Retina (tissue), 1 donor: ENCODE results near the gene HDAC8.
"Not testable (repeated sequence)": the region's sequence is repeated elsewhere in the genome, so short reads cannot be mapped to it uniquely, and the experiment has no call there.

Experiments
- DNase-seq: peaks from one replicate; pipeline ENCODE4 v3.0.0-alpha.2; 2016

HDAC8 gene

DNA sequence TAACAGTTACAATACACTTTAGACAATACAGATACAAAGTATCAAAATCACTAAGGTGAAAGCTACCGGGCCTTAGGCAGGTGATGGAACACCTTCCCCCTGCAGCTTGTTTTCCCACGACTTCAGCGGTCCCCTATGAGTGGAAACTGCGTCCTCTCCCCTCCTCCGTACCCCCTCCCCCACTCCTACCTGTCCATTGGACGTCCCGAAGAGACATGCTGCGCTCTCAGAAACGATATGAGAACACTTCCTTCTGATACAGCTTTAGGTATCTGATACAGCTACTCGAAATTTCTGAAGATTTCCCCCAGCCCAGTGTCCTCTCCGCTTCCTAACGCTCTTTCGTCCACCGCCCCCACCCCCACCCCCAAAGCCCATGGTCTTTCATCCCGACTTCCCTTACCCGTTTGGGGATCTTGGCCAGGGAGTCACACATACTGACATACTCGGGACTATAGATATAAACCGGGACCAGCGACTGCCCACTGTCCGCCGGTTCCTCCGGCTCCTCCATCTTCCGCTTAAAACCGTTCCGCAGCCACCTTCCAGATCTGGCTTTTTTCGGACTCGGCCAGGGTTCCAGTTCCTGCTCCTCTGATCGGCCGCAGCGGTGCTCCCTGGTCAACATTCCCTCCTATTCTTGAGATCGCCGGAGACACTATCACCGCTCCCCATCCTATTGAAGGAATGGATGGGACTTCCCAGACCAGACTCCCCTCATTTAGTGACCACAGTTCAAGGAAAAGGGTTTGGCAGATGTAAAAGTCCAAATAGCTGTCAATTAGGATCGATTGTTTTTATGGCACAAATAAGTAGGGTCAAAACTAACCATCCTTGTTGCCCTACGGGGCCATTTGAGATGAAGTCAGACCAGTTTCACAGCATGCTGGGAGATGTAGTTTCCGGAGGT is at the start of gene HDAC8:
TSS of gene HDAC8 (minus strand) at position 596 of the 910 bp plus-strand sequence. CDS start at position 514, 82 bp downstream.
- DNase-seq, result peak; percentile 89

DNA sequence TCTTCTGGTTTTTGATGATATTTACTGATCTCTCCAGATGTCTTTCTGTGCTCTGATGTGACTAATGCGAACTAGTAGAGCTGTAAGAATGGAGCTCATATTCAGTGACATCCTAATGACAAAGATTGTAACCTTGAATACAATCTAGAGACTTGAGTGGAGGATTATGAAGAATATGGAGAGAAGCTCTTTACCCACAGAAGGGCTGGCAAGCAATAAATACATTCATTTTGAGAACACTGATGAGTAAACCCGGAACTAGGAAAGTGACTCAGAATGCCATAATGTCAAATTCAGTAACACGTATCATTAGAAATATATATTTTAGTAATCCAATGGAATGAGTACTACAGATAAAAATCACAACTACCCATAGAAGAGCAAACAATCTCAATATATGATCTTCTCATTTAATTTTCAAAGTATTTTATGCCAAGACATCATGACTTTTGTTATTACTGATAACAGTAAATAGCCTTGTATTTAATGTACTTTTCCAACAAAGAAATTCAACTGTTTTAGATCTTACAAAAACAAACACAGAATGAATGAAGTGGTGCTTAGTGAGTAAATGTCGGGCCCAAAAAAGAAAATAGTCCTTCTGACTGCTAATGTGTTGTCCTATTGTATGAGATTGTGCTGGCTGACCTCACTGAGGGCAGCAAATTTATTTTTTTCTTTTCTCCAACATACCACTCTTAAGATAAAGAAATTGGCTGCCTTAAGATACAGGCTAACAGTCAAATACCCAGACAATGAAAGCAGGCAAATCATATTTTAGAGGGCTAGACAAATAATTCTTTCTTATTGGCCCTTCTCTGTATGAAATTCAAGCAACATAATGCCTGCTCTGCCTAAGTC is 49.2 kb upstream of the HDAC8 start:
- no peak for DNase-seq

DNA sequence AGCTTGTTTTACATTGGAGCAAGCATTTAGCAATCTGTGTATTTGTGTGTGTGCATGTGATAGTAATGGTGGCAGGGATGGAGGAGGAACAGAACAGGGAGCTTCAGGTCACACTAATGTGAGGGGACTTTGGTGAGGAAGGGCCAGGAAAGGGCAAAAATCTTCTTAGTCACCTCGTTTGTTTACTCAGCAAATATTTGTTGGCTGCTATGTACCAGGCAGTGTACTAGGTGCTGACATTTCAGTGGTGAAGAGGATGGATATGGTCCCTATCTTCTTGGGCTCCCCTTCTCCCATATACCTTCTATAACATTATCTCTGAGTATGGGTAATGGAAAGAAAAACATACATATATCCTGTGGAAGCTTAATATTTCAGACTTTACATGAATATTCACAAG is 48.5 kb upstream of the HDAC8 start:
- DNase-seq, result no peak

DNA sequence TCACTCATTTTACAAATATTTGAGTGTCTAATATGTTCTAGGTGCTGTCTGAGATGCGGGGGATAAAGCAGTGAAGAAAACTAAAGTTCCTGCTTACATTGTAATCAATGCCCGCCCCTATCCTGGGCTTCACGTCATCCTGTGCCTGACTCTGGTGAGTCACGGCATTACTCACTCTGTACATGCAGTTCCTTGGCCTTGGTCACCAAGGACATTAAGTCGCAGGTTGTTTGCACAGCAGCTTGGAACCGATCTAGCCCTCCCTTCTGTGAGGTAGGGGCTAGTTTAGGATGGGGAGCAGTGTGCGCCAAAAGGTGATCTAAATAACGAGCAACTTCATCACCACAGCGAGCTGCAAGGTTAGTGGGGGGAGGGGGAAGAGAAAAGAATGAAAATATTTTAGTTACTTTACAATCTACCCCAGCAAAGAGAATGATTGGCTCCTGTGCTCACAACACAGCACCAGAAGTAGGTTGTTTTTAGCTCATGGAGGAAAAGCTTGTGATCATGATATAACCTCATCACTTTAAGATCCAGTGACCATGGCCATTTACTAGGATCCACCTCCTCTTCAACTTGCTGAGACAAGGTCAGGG is 48.0 kb upstream of the HDAC8 start:
- no peak for DNase-seq

DNA sequence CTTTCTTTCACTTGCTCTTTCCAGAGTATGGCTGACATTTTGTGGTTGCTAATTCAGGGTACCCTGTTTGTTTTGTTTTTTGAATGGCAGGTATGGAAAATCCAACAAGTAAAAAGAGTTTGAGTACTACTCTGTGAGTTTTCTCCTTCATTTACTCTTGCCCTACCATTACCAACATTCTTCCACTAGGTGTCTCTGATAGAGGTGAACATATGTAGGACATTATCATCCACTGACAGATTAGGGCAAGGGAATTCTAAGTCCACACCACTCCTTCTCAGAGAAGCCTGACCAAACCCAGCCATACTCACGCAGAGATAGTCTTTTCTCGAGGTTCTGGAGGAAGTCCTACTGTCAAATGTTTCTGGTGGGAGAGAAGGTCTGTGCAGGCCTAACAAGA is 36.7 kb upstream of the HDAC8 start:
- DNase-seq, result no peak

DNA sequence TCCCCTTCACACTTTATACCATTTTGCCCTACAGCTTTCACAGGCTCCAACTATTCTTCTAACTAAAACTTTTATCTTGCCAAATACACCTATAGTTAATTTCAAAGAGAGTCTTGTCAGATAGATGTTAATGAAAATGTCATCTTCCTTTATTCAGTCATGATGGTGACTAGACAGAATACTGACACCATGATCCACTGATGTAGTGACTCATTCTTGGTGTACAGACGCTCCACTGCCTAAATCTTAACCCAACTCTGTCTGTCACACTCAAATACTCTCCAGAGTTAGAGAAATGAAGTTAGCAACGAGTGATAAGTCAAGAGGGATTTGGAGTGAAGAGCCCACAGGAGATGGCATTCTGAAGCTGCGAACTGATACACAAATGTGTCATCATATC is 32.1 kb upstream of the HDAC8 start:
- DNase-seq, result no peak

DNA sequence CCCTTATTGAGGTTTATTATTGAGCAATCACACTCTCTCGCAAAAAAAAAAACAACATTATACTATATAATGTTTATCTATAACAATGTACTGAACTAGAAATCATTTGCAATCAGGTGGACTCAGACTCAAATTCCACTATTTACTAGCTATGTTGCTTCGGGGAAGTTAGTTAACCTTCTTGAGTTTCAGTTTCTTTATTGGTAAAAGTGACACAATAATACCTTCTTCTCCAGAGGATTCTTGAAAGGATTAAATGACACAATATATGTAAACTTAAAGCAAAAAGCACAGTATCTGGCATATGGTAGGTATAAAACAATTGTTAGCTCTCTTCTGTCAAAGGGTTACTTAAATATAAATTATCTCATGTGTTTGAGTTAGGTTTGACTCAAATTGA is 31.5 kb upstream of the HDAC8 start:
- no peak for DNase-seq

DNA sequence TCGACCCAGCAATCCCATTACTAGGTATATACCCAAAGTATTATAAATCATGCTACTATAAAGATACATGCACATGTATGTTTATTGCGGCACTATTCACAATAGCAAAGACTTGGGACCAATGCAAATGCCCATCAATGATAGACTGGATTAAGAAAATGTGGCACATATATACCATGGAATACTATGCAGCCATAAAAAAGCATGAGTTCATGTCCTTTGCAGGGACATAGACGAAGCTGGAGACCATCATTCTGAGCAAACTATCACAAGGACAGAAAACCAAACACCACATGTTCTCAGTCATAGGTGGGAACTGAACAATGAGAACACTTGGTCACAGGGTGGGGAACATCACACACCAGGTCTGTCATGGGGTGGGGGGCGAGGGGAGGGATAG is 18.4 kb upstream of the HDAC8 start:
- not testable (repeated sequence) for DNase-seq

DNA sequence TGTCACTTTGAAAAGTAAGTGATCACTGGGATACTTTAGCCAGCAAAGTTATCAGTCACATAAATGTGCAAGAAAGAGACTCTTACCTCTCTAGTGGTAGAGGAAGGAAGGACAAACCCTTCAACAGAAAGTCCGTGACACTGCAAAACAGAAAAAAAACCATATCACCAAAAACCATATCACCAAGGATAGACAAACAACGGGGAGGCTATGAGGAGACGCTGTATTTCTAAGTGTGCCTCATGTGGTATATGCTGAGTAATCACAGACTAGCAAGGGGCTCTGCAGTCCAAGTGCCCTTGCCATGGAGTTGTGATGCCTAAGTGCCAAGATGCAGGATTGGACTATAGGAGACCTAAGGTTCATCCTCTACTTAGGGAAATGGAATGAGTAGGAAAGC is 11.5 kb upstream of the HDAC8 start:
- no peak for DNase-seq

DNA sequence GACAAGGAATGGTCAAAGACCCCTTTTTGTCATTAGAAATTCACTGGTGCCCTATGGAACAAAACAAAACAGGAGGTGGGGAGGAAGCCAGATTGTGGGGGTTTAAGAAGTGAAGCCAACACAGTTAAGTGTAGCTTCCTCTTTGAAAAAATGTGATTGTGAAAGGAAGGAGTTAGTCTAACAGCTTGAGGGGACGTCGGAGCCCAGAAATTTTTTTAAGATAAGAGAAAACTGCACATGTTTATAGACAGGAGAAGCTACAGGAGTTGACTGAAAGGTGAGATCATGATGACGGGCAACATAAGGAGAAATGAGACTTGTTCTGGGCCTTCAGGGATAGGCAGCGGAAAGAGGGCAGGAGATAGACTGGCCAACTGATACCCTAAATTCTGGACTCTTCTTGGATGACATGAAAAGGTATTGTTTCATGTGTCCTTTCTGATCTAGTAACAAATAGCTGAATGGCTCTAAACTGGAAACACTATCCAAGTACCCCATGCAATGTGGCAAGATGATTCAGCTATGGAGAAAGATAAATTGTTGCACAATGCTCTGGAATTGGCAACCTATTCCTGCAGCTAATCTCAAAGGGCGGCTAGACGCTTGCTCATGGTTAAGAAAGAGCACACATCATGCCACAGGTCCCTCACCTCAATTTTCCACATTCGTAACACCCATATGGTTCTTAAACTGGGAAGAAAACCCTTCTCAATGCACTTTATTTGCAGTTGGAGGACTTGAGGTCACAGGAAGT is 3.7 kb upstream of the HDAC8 start:
- no peak for DNase-seq

DNA sequence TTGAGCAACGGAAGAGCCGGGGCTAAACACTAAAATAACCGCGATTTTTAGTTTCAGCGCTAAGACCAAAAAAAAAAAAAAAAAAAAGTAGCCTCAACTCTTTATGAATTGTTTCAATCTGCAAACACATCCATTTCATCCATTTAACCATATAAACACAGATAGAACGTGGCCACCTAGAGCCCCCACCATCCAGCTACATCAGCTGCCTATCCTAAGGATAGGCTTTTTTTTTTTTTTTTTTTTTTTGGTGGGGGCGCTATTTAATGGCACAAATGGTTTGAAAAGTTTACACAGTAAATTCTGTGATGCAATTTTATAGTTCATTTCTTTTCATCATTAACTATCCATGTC is 492 bp upstream of the HDAC8 start:
- no peak for DNase-seq

DNA sequence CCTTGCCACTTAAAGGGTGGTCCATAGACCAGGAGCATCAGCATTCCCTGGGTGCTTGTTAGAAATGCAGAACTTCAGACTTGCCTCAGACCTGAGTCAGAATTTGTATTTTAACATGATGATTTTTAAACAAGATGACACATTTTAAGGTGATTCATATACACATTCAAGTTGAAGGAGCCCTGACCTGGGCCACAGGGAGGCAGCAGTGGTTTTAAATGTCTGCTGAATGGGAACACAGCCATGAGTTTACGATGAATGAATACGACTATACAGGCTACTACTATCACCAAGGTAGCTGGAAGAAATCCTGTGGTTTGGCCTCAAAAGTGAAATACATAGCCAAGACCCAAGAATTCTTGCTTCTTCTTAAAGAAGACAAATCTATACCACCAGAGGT is 2.9 kb downstream of the HDAC8 start:
- no peak for DNase-seq

DNA sequence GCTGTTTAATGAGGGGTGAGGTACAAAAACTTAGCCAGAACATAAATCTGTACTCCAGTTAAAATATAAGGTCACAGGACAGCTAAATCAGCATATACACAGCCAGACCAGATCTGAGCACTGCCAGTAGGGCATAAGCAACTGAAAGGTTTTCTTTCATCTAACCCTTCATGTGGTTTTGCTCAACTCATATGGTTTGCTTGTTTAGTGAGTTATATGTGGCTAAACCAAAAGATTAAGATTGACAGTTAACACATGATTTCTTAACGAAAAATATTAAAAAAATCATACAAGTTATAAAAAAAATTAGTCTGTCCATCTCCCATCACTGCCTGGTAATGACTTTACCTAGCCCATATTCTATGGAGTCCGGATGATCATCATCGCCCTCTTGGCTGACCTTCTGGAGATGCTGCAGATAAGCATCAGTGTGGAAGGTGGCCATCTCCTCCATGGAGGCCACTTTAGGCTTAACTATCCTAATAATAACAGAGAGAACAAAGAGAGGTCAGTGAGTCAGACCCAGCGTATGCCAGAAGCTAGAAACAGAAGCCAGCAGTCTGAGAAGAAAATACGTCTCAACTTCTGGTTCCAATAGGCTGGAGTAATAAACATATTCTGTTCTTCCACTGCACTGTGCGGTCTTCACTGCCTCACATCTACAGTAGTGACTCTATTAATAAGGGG is 4.1 kb downstream of the HDAC8 start:
- no peak for DNase-seq

DNA sequence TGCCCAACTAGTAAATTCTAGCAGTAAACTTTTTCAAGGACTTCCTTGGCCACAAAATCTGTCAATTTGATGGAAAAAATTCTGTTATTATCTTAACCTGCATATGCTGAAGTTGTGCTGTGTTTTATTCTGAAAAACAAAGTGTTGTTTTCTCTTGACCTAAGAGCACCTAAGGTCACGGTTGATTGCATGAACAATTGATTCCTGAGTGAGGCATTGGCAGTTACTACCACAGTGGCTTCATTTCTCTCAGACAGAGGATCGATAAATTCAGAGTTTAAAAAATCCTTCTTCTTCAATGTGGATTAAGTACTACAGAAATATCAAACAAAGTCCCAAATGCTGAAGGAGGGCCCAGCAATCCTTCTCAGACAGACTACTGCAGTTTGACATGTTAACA is 6.2 kb downstream of the HDAC8 start:
- DNase-seq, result no peak

DNA sequence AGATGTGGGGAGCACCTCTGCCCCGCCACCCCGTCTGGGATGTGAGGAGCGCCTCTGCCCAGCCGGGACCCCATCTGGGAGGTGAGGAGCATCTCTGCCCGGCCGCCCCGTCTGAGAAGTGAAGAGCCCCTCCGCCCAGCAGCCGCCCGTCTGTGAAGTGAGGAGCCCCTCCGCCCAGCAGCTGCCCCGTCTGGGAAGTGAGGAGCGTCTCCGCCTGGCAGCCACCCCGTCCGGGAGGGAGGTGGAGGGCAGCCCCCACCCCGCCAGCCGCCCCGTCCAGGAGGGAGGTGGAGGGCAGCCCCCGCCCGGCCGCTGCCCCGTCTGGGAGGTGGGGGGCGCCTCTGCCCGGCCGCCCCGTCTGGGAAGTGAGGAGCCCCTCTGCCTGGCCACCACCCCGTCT is 13.0 kb downstream of the HDAC8 start:
- not testable (repeated sequence) for DNase-seq

DNA sequence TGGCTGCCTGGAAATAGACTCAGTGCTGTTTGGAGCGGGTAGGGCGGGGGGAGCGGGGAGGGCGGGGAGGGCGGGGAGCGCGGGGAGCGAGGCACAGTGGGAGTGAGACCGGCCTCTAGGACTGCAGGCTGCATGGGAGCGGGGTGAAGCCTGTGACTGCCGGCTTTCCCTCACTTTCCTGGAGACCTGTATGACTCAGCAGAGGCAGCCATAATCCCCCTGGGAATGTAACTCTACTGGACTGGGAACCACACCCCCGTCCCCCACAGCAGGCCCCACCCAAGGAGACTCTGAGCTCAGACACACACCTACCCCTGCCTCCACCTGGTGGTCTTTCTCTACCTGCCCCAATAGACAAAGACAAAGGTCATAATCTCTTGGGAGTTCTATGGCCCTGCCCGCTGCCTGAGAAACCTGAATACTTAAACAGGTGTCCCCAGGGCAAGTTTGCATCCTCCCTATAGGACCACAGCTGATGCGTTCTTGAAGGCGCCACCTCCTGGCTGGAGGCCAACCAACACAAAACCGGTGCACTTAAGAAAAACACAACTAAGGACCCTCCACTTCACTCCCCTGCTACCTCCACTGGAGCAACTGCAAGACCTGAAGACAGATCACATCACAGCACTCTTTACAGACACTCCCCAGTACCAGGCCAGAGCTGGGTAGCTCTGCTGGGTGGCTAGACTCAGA is 18.0 kb downstream of the HDAC8 start:
- DNase-seq, result peak; percentile 27

DNA sequence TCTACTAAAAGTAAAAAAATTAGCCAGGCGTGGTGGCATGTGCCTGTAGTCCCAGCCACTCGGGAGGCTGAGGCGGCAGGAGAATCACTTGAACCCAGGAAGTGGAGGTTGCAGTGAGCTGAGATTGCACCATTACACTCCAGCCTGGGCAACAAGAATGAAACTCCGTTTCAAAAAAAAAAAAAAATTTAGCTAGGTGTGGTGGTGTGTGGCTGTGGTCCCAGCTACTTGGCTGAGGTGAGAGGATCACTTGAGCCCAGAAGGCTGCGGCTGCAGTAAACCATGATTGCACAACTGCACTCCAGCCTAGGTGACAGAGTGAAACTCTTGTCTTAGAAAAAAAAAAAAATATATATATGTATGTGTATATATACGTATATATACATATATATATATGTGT is 20.2 kb downstream of the HDAC8 start:
- DNase-seq, result not testable (repeated sequence)

DNA sequence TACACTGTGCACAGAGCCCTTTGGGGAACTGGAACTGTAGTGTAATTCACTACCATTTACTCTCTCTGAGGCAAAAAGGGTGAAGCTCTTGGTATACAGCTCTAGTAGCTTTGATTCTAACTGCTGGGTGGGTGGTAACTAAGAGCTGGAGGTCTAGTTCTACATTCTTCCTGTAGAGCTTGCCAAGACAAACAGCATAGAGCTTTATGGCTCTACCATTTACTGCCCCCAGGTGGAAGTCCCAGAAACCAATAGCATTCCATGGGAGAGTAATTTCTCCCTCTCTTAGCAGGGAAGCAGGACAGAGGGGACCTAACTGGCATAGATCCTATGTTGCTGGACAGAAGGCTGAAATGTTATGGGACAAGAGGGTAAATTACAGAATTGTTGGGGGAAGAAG is 26.7 kb downstream of the HDAC8 start:
- DNase-seq, result no peak

DNA sequence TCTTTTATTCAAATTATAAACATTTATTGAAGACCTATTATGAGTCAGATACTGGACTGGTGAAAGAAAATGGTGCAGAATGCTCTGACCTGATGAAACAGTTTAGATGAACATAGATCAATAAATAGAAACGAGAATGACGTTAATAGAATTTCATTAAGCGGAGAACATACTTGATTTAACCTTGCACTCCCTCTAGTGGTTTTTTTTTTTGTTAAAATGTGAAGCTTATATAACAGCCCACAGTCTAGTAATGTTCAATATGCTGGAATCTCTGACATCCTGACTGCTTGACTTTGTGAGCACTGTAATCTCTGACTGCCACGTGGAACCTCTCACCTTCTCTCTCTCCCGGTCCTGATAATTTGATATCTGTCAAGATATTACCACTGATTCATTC is 32.3 kb downstream of the HDAC8 start:
- DNase-seq, result no peak

DNA sequence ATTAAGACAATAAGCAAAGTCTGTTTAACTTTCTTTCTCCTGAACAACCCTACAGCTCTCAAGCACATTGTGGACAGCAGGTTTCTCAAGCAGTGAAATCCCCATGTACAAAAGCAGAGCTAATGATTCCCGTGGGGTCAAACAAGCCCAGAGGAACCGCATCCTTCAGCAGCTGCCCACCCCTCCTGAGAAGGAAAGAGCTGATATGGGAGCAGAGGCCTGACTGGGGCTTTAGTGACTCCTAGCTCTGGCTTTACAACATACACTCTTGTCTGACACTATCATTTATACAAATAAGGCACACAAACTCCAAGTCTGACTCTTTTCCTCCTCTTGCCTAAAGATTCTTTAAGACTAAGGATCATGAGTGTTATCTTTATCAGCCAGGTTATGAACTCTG is 32.8 kb downstream of the HDAC8 start:
- no peak for DNase-seq

DNA sequence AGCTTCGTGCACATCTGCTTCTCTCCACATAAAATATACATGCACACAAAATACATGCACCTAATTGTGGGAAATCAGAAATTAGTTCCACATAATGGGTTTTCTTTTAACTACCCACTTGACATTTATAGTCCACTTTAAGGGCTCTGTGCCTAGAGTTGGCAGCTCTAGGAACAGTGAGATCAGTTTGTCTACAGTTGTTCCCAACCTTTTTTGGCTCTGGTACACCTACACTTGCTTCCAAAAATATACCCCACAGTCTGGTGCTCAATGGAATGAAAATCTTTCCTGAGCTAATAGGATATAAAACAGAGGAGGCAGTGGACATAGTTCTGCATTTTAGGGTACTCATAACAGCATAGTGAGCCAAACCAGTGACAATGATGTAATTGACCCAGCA is 36.1 kb downstream of the HDAC8 start:
- no peak for DNase-seq

DNA sequence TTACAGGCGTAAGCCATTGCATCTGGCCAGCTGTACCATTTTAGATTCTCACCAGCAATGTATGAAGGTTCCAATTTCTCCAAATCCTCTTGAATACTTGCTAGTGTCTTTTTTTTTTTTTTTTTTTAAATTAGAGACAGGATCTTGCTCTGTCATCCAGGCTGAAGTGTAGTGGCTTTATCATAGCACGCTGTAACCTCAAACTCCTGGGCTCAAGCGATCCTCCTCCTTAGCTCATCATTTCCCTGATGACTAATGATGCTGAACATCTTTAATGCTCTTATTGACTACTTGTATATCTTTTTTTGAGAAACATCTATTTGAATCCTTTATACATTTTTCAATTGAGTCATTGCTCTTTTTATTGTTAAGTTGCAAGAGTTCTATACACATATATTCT is 40.3 kb downstream of the HDAC8 start:
- no peak for DNase-seq
